Amniotic epithelial cell (primary cell): ENCODE data around the gene ADARB1.

ENCODE experiments used
- DNase-seq: peaks from one replicate; pipeline ENCODE4 v3.0.0-alpha.2; 2010; ENCODE audit warnings: low read depth

Gene ADARB1

DNA sequence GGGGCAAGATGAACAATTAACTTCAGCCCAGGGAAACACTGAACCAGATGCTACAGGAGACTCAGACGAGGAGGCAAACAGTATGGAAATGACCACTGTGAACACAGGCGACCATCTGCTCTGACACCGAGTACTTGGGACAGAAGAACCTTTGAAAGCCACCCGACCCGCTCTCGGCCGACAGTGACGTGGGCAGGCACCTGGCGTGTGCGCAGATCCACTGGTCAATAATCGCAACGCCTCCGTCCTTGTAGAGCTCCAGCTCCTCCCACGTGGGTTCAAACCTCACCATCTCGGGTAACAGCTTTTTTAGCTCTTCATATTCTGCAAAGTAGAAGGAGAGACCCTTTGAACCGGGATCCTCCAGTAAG is 193.0 kb downstream of the ADARB1 start:
- DNase-seq: no peak

DNA sequence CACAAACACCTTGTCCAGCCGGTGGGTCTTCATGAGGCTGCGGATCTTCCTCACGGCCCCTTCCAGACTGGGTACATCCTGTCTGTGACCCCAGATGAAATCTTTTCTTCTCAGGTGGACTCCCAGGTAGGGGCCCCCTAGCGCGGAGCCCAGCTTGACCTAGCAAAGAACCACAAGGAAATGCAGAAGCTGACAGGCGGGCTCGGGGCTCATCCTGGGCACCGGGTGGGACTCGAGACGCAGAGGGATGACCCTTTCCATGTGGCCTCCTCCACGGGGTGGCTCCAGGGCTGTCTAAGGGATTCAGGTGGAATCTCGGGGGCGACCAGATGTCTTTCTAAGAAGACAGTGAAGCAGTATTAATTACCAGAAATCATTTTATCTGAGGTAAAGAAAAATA is 195.5 kb downstream of the ADARB1 start:
- DNase-seq: no peak

DNA sequence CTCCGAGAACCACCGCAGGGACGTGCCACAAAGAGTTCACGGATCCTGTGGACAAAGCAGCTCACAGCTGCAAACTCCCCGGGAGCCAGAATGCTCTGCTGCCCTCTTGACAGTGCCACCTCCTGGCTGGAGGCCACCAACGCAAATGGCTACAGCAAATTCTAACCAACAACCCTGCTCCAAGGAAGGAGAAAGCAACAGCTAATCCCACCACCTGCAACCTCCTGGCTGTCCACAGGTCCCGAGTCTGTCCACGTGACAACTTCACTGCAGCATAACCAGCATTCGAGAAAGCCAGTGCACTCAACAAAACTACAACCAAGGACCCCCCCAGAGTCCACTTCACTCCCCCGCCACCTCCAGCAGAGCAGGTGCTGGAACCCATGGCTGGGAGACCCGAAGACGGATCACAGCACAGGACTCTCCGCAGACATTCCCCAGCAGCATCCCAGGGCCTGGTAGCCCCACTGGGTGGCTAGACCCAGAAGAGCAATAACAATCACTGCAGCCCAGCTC is 196.0 kb downstream of the ADARB1 start:
- DNase-seq: no peak
